K562 (cell line): Measurements from ENCODE around the gene ADIPOR1. TPM values are rescaled to one million over a fixed set of nuclear protein-coding genes. Genes with fewer than 3 reads are reported as not detected.

ENCODE experiments used
- E2F3 ChIP-seq: fragments of 250-450 bp; sonication (Bioruptor Pico); IDR thresholded peaks from 2 replicates; pipeline ENCODE4 v1.4.0; 2020; ENCODE audit warnings: mild to moderate bottlenecking
- EP400 ChIP-seq: fragments of 450-650 bp; IDR thresholded peaks from 2 replicates; pipeline ENCODE4 v1.6.1; 2017; ENCODE audit warnings: antibody characterized with exemption, mild to moderate bottlenecking, moderate library complexity
- ETV6 ChIP-seq, 3 experiments: fragments of 150-350 bp in 1 of 3; sonication (generic) in 1 of 3; formaldehyde crosslinking in 1 of 3; IDR thresholded peaks; 2 replicates each; pipeline versions ENCODE4 v1.6.1 to v1.8.0; 2014 to 2022; ENCODE audit warnings: borderline replicate concordance in 2 of 3, low read depth in 2 of 3, antibody characterized with exemption in 1 of 3, low read length in 1 of 3, mild to moderate bottlenecking in 1 of 3, missing genetic modification reagents in 1 of 3
- GTF2E2 ChIP-seq: fragments of 200-800 bp; sonication (Bioruptor generic); IDR thresholded peaks from 2 replicates; pipeline ENCODE4 v1.6.1; 2016; ENCODE audit warnings: missing genetic modification characterization, missing compliant biosample characterization
- HSF4 ChIP-seq: fragments of 250-450 bp; sonication (Bioruptor Pico); IDR thresholded peaks from 2 replicates; pipeline ENCODE4 v2.1.2; 2022; ENCODE audit warnings: mild to moderate bottlenecking, moderate library complexity, borderline replicate concordance
- IRF2 ChIP-seq: sonication (generic); formaldehyde crosslinking; IDR thresholded peaks from 2 replicates; pipeline ENCODE4 v1.8.1; 2022; ENCODE audit warnings: mild to moderate bottlenecking, missing genetic modification reagents
- KLF16 ChIP-seq: IDR thresholded peaks from 2 replicates; pipeline ENCODE4 v1.6.1; 2016; ENCODE audit warnings: antibody characterized with exemption
- MEIS2 ChIP-seq: fragments of 450-650 bp; IDR thresholded peaks from 2 replicates; pipeline ENCODE4 v1.6.1; 2014; ENCODE audit warnings: mild to moderate bottlenecking; ENCODE audit not compliant: partially characterized antibody
- NCOR1 ChIP-seq: fragments of 450-650 bp; IDR thresholded peaks from 2 replicates; pipeline ENCODE4 v1.6.1; 2016; ENCODE audit warnings: mild to moderate bottlenecking, moderate library complexity
- NR1H2 ChIP-seq: sonication (generic); formaldehyde crosslinking; IDR thresholded peaks from 2 replicates; pipeline ENCODE4 v1.4.0; 2020; ENCODE audit warnings: mild to moderate bottlenecking, missing genetic modification reagents
- PCBP1 ChIP-seq: fragments of 200-400 bp; formaldehyde crosslinking; IDR thresholded peaks from 2 replicates; pipeline ENCODE4 v1.6.1; 2018; ENCODE audit warnings: mild to moderate bottlenecking, low read depth, low read length; ENCODE audit not compliant: poor library complexity, severe bottlenecking
- PHF20 ChIP-seq: fragments of 450-650 bp; IDR thresholded peaks from 2 replicates; pipeline ENCODE4 v1.6.1; 2018; ENCODE audit not compliant: partially characterized antibody
- POU5F1 ChIP-seq: fragments of 150-350 bp; IDR thresholded peaks from 2 replicates; pipeline ENCODE4 v1.6.1; 2014; ENCODE audit warnings: borderline replicate concordance, low read length, low read depth, mild to moderate bottlenecking; ENCODE audit not compliant: partially characterized antibody
- PTRF ChIP-seq: fragments of 450-650 bp; IDR thresholded peaks from 2 replicates; pipeline ENCODE4 v1.6.1; 2016; ENCODE audit warnings: mild to moderate bottlenecking, missing genetic modification characterization, missing compliant biosample characterization
- SUPT5H ChIP-seq: fragments of 450-650 bp; IDR thresholded peaks from 2 replicates; pipeline ENCODE4 v1.6.1; 2016
- TRIM24 ChIP-seq, 2 experiments: fragments of 450-650 bp; IDR thresholded peaks; 2 replicates each; pipeline ENCODE4 v1.6.1; 2016
- XRCC3 ChIP-seq: fragments of 450-650 bp; IDR thresholded peaks from 2 replicates; pipeline ENCODE4 v1.6.1; 2017; ENCODE audit warnings: mild to moderate bottlenecking, moderate library complexity
- ZMIZ1 ChIP-seq, 2 experiments: fragments of 150-350 bp in 1 of 2; IDR thresholded peaks; 2 replicates each; pipeline ENCODE4 v1.6.1; 2012 to 2016; ENCODE audit warnings: low read depth in 2 of 2, low read length in 2 of 2, mild to moderate bottlenecking in 1 of 2, moderate library complexity in 1 of 2
- ZNF239 ChIP-seq: fragments of 250-450 bp; sonication (Bioruptor Pico); IDR thresholded peaks from 2 replicates; pipeline ENCODE4 v1.4.0; 2020; ENCODE audit warnings: mild to moderate bottlenecking
- ZNF324 ChIP-seq: fragments of 250-450 bp; sonication (Bioruptor Pico); IDR thresholded peaks from 2 replicates; pipeline ENCODE4 v1.4.0; 2020; ENCODE audit warnings: mild to moderate bottlenecking
- ZNF586 ChIP-seq: fragments of 450-650 bp; formaldehyde crosslinking; conservative IDR thresholded peaks from 2 replicates; pipeline ENCODE4 v1.4.0; 2020; ENCODE audit warnings: mild to moderate bottlenecking, moderate library complexity
- ZNF644 ChIP-seq: fragments of 200-800 bp; sonication (Bioruptor generic); IDR thresholded peaks from 2 replicates; pipeline ENCODE4 v1.6.1; 2016; ENCODE audit warnings: low read depth, missing genetic modification characterization, missing compliant biosample characterization
- ZNF766 ChIP-seq: fragments of 200-800 bp; sonication (Bioruptor generic); conservative IDR thresholded peaks from 2 replicates; pipeline ENCODE4 v1.6.1; 2016; ENCODE audit warnings: missing genetic modification characterization, missing compliant biosample characterization
- ZNF785 ChIP-seq: fragments of 250-450 bp; sonication (Bioruptor Pico); IDR thresholded peaks from 2 replicates; pipeline ENCODE4 v1.4.0; 2020; ENCODE audit warnings: mild to moderate bottlenecking
- polyA plus RNA-seq, 8 experiments: library from polyadenylated mRNA; depleted of rRNA in 4 of 8; stranded (reverse) in 5 of 8; unstranded in 3 of 8; fragments of >200 nt; fragmentation: Nextera tagmentation in 2 of 8; fragmentation: Illumina TruSeq in 1 of 8; extraction: Ambion mirVana in 2 of 8; extraction: Trizol in 1 of 8; gene quantifications; 2 replicates each; pipeline versions ENCODE4 v1.2.1 to v1.2.3, GENCODE V29; 2011 to 2014; ENCODE audit warnings: inconsistent platforms in 1 of 8, missing spikeins in 1 of 8
- total RNA-seq, 7 experiments: library from RNA; depleted of rRNA in 6 of 7; stranded (reverse); fragments of >200 nt in 6 of 7; fragmentation: Illumina TruSeq in 2 of 7; extraction: Trizol in 2 of 7; gene quantifications; 2 replicates each; pipeline versions ENCODE4 v1.2.1 to v1.2.3, GENCODE V29; 2011 to 2021; ENCODE audit warnings: low replicate concordance in 1 of 7
- TF ChIP-seq, protein P1 (sequence below): fragments of 450-650 bp; formaldehyde crosslinking; IDR thresholded peaks from 2 replicates; pipeline ENCODE4 v1.4.0; 2022; ENCODE audit warnings: mild to moderate bottlenecking, moderate library complexity

The ADIPOR1 gene
- total and polyA plus RNA-seq, 9 of the 15 experiments (the other 6 are each of a cell fraction or from before 2014, with no cell fraction given) = 29.0 to 217 (median 100) TPM

DNA sequence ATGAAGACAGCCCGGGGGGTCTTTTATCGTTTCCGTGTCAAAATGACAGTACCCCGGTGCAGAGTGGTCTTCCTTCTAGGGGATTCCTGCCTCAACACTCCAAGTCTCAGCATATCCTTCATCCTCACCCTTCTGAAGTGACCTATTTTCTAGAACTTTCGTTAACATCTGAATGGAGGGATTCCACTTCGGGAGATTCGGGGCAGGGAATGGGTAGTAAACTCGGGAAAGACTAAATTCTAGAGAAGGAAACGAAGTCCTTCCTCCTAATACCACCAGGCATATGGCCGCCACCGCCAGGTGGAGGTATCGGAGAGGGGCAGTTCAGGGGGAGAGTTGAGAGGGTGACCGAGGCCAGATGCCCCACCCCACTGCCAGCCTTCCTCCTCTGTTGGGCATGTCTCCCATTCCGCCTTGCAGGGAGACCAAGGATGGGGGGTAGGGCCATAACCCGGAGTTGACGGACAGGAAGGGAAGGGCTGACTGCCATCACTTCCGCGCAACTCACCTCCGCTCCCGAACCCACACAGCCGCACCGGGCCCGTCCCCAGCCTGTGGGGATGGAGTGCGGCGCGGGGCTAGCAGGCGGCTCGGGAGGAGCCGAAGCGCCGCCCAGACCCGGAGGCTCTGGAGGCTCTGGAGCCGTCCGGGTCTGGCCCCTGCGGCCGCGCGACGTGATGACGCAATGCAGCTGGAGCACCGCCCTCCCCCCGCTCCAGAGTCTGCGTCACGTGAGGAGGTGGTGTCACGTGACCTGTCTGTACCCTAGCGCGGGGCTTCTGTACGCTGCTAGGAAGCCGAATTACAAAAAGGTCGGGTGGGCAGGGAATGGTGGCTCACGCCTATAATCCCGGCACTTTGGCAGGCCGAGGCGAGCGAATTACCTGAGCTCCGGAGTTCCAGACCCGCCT is 31.3 kb downstream of the ADIPOR1 start, which contains the start of gene KLHL12 (continued):
- TF ChIP-seq ZMIZ1 (IDR thresholded peaks at IDR 0.05; ENCODE audit: low read depth in 2 of 2, low read length in 2 of 2) (0 out of 4 replicates have a peak, but pooled peaks of 1 of the 2 experiments have one; percentile 32), PHF20 (peak; percentile 99), SUPT5H (peak; percentile 96), ZNF766 (CRISPR knock-in tag) (peak; percentile 63), PCBP1 (peak; percentile 86), ZNF586 (CRISPR knock-in tag) (no peak), PTRF (tag) (no peak), EP400 (peak; percentile 94), IRF2 (CRISPR knock-in tag) (no peak), XRCC3 (no peak), GTF2E2 (0 out of 2 replicates have a peak, but pooled peaks have one; percentile 77), E2F3 (0 out of 2 replicates have a peak, but pooled peaks have one; percentile 18), KLF16 (0 out of 2 replicates have a peak, but pooled peaks have one; percentile 25), POU5F1 (peak; percentile 50), NR1H2 (no peak; the same call in 1 of the 2 replicates), ZNF239 (CRISPR knock-in tag) (no peak; the same call in 1 of the 2 replicates), TRIM24 (IDR thresholded peaks at IDR 0.05) (peak; percentile 40 to 76; a peak in 3 of 4 replicates), ZNF324 (no peak), ZNF785 (CRISPR knock-in tag) (no peak), ETV6 (IDR thresholded peaks at IDR 0.05; ENCODE audit: borderline replicate concordance in 1 of 2, low read depth in 2 of 2, low read length in 1 of 2) (no peak), ETV6 (CRISPR knock-in tag; IDR thresholded peaks at IDR 0.05; ENCODE audit: borderline replicate concordance) (no peak), NCOR1 (peak; percentile 55), MEIS2 (peak; percentile 33), ZNF644 (tag) (peak; percentile 81; the same call in 1 of the 2 replicates), HSF4 (CRISPR knock-in tag) (no peak)
- TF ChIP-seq, protein P1, sequence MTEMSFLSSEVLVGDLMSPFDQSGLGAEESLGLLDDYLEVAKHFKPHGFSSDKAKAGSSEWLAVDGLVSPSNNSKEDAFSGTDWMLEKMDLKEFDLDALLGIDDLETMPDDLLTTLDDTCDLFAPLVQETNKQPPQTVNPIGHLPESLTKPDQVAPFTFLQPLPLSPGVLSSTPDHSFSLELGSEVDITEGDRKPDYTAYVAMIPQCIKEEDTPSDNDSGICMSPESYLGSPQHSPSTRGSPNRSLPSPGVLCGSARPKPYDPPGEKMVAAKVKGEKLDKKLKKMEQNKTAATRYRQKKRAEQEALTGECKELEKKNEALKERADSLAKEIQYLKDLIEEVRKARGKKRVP = peak; percentile 95
